Testis (tissue), 5 donors: Measurements from ENCODE around the gene WDR6. TPM values are rescaled to one million over a fixed set of nuclear protein-coding genes. Genes with fewer than 3 reads are reported as not detected.

Experiments used
- DNase-seq: peaks from one replicate; pipeline ENCODE4 v3.0.0-alpha.2; 2019
- H3K27ac ChIP-seq, 2 donors: fragments of 200-600 bp; sonication (generic); one replicate each; pipeline ENCODE4 v1.5.1; 2019
- H3K27me3 ChIP-seq: fragments of 200-600 bp; sonication (generic); one replicate; pipeline ENCODE4 v1.5.1; 2019
- H3K36me3 ChIP-seq: fragments of 200-600 bp; sonication (generic); one replicate; pipeline ENCODE4 v1.5.1; 2017; ENCODE audit warnings: low read depth; ENCODE audit errors: missing control alignments
- H3K4me1 ChIP-seq: fragments of 200-600 bp; sonication (generic); one replicate; pipeline ENCODE4 v1.5.1; 2019
- H3K4me3 ChIP-seq, 2 donors: fragments of 200-600 bp; sonication (generic); one replicate each; pipeline ENCODE4 v1.5.1; 2017 to 2019
- H3K9me3 ChIP-seq: fragments of 200-600 bp; sonication (generic); one replicate; pipeline ENCODE4 v1.5.1; 2017
- CTCF ChIP-seq, 3 experiments: fragments of 450-650 bp in 2 of 3; fragments of 200-600 bp in 1 of 3; sonication (generic) in 1 of 3; IDR thresholded peaks; one replicate each; pipeline ENCODE4 v1.5.1; 2016 to 2019; ENCODE audit warnings: antibody characterized with exemption in 3 of 3, mild to moderate bottlenecking in 2 of 3, moderate library complexity in 1 of 3
- POLR2A ChIP-seq: fragments of 450-650 bp; IDR thresholded peaks from one replicate; pipeline ENCODE4 v1.6.1; 2017; ENCODE audit warnings: antibody characterized with exemption, mild to moderate bottlenecking, moderate library complexity
- WGBS, 2 donors: methylation state at CpG; one replicate each; pipeline ENCODE4 v1.1.5; 2018; 5-methylcytosine and 5-hydroxymethylcytosine counted together
- intact Hi-C: fragments of 100-400 bp; cut with DNase I; formaldehyde crosslinking; loops from one replicate; pipeline ENCODE4 v1.15.1; 2023; ENCODE audit warnings: low total_unique reads
- long read RNA-seq, 2 donors: transcript quantifications; one replicate each; lab custom pipeline, GENCODE V29; 2026
- polyA plus RNA-seq: library from polyadenylated mRNA; stranded (reverse); fragments of 350-450 nt; fragmentation: Illumina TruSeq; extraction: RNeasy Lipid Tissue Mini Kit (QIAGEN cat#74804); gene quantifications from one replicate; pipeline ENCODE4 v1.2.3, GENCODE V29; 2014; ENCODE audit warnings: low read depth, low replicate concordance; ENCODE audit not compliant: insufficient read depth
- total RNA-seq, 2 donors: library from RNA; depleted of rRNA; stranded (reverse); fragments of >200 nt; gene quantifications; one replicate each; pipeline ENCODE4 v1.2.3, GENCODE V29; 2016

The WDR6 gene, protein sequence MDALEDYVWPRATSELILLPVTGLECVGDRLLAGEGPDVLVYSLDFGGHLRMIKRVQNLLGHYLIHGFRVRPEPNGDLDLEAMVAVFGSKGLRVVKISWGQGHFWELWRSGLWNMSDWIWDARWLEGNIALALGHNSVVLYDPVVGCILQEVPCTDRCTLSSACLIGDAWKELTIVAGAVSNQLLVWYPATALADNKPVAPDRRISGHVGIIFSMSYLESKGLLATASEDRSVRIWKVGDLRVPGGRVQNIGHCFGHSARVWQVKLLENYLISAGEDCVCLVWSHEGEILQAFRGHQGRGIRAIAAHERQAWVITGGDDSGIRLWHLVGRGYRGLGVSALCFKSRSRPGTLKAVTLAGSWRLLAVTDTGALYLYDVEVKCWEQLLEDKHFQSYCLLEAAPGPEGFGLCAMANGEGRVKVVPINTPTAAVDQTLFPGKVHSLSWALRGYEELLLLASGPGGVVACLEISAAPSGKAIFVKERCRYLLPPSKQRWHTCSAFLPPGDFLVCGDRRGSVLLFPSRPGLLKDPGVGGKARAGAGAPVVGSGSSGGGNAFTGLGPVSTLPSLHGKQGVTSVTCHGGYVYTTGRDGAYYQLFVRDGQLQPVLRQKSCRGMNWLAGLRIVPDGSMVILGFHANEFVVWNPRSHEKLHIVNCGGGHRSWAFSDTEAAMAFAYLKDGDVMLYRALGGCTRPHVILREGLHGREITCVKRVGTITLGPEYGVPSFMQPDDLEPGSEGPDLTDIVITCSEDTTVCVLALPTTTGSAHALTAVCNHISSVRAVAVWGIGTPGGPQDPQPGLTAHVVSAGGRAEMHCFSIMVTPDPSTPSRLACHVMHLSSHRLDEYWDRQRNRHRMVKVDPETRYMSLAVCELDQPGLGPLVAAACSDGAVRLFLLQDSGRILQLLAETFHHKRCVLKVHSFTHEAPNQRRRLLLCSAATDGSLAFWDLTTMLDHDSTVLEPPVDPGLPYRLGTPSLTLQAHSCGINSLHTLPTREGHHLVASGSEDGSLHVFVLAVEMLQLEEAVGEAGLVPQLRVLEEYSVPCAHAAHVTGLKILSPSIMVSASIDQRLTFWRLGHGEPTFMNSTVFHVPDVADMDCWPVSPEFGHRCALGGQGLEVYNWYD
- 100 to 1,000 TPM; 171 to 172 TPM for total RNA-seq
- 92.0 TPM for polyA plus RNA-seq
- long read RNA-seq, donor 1, full-length matches to known transcripts = 14 of 30 reads
- long read RNA-seq, donor 1, partial matches to known transcripts = 16 of 30 reads
- long read RNA-seq, donor 1, other reads (novel, unspliced or antisense) = 0 of 30 reads
- long read RNA-seq, donor 2, full-length matches to known transcripts = 21 of 99 reads
- long read RNA-seq, donor 2, partial matches to known transcripts = 78 of 99 reads
- long read RNA-seq, donor 2, other reads (novel, unspliced or antisense) = 0 of 99 reads

DNA sequence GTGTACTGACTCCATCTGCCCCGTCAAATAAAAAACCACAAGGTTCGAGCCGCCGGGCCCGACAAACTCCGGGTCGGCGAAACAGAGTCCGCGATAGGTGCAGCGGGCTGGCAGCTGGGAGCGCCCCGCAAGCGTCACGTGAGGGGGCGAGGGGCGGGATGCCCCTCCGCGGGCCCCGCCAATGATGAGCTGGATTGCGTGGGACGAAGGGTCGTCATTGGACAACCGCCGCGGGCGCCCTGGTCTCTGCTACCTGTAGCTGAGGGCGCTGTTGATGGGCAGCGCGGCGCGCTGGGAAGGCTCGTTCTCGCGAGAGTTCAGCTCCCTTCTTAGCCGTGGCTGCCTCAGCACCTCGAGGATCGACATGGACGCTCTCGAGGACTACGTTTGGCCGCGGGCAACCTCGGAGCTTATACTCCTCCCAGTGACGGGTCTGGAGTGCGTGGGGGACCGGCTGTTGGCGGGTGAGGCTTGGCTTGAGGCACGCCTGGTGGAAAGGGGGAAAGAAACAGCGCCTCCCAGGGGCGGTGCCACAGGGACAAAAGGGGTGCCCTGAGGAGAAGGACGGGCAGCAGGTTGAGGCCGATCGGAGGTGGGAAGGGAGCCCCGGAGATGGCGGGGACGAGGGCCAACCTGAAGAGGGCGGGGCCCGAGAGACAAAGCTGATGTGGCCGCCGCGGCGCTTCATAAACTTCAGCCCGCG, at the start of gene WDR6:
WDR6 (plus strand) TSS at position 324 of the 703 bp plus-strand sequence; CDS start at position 365, 41 bp downstream.
- WGBS, 2 donors = 0% methylated on average over 42 to 52 of the region's 65 CpGs
- H3K27me3 ChIP-seq = no peaks in the 10 kb centered on the region
- H3K4me1 ChIP-seq = peaks cover 17% of the 10 kb centered on the region
- H3K9me3 ChIP-seq = no peaks in the 10 kb centered on the region
- peak within 1 kb of the TSS; percentile 96 to 98 for H3K27ac ChIP-seq
- intact Hi-C loops = no loop called here
- H3K36me3 ChIP-seq = no peaks in the 10 kb centered on the region
- peak; percentile 33 to 68 (median 56) for TF ChIP-seq CTCF (IDR thresholded peaks at IDR 0.05)
- TF ChIP-seq POLR2A = no peak
- peak; percentile 99 for DNase-seq
- H3K4me3 ChIP-seq = peak within 1 kb of the TSS; percentile 74 to 95

- intact Hi-C loops = no loop called here
- Histone ChIP-seq H3K4me3 (no peak overlapping the region), H3K36me3 (no peaks in the 10 kb centered on the region), H3K4me1 (peaks cover 7% of the 10 kb centered on the region), H3K27ac (no peak overlapping the region), H3K27me3 (no peaks in the 10 kb centered on the region), H3K9me3 (no peaks in the 10 kb centered on the region)
- DNase-seq = no peak
- 81 to 82% methylated on average over 4 of the region's 4 CpGs for WGBS, 2 donors
- TF ChIP-seq POLR2A (no peak), CTCF (IDR thresholded peaks at IDR 0.05) (no peak)
Measured at GRCh38 chr3:48960841-48961413, 46.3 kb upstream of the WDR6 start.

DNA sequence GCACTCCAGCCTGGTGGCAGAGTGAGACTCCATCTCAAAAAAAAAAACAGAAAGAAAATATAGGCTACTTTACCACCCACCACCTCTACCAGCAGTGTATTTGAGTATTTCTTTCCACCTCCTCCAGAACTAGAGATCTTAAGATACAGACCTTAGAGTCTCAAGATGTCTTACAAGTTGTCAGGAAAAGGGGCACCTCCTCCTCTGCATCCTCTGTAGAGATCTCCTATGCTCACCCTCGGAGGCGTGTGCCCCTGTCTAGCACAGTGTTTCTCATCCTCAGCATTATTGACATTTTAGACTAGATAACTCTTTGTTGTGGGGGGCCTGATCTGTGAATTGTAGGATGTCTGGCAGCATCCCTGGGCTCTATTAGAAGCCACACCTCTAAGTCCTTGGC, 44.9 kb upstream of the WDR6 start:
- TF ChIP-seq POLR2A = no peak
- TF ChIP-seq CTCF (IDR thresholded peaks at IDR 0.05) = no peak
- Histone ChIP-seq H3K9me3 (no peaks in the 10 kb centered on the region), H3K4me1 (peaks cover 20% of the 10 kb centered on the region), H3K27ac (no peak overlapping the region), H3K36me3 (no peaks in the 10 kb centered on the region), H3K27me3 (no peaks in the 10 kb centered on the region), H3K4me3 (no peak overlapping the region)
- 80 to 86% methylated on average over 2 of the region's 2 CpGs for WGBS, 2 donors
- no peak for DNase-seq
- intact Hi-C loops = no loop called here

GRCh38 chr3:48962939-48963338, 44.3 kb upstream of the WDR6 start:
- no peaks in the 10 kb centered on the region for H3K36me3 ChIP-seq
- no peak for TF ChIP-seq POLR2A
- TF ChIP-seq CTCF (IDR thresholded peaks at IDR 0.05) = no peak
- H3K4me3 ChIP-seq = no peak overlapping the region
- H3K4me1 ChIP-seq = peaks cover 24% of the 10 kb centered on the region
- no peak for DNase-seq
- 65 to 78% methylated on average over 4 of the region's 4 CpGs for WGBS, 2 donors
- no peaks in the 10 kb centered on the region for H3K27me3 ChIP-seq
- H3K27ac ChIP-seq = no peak overlapping the region
- no peaks in the 10 kb centered on the region for H3K9me3 ChIP-seq
- intact Hi-C loops = no loop called here
